ENCODE results near the gene BBC3.
"Not testable (repeated sequence)": the region's sequence is repeated elsewhere in the genome, so short reads cannot be mapped to it uniquely, and the experiment has no call there.

BBC3 gene

GRCh38 chr19:47257411-47258169 lies 26.6 kb upstream of the BBC3 start:
- no peak for DNase-seq

- DNase-seq = peak; percentile 99
These were observed 25.9 kb upstream of the BBC3 start for GRCh38 chr19:47256693-47257410.

- DNase-seq = peak; percentile 96
These were observed 25.1 kb upstream of the BBC3 start, which contains the start of gene CCDC9 for GRCh38 chr19:47255879-47256692. TSS of gene CCDC9 (plus strand) at chr19:47256525. CDS start at chr19:47258401, 1,876 bp downstream.

- no peak for DNase-seq
These were observed 23.0 kb upstream of the BBC3 start for GRCh38 chr19:47253970-47254369.

GRCh38 chr19:47253467-47253881 lies 22.5 kb upstream of the BBC3 start:
- DNase-seq = peak; percentile 93

GRCh38 chr19:47253016-47253415 lies 22.0 kb upstream of the BBC3 start:
- DNase-seq = not testable (repeated sequence)

- peak; percentile 75 for DNase-seq
These were observed 16.4 kb upstream of the BBC3 start for GRCh38 chr19:47247308-47247990.

GRCh38 chr19:47243776-47244547 lies 13.0 kb upstream of the BBC3 start:
- peak; percentile 98 for DNase-seq

- no peak for DNase-seq
These were observed 12.4 kb upstream of the BBC3 start for GRCh38 chr19:47243364-47243775.

- no peak for DNase-seq
These were observed 11.0 kb upstream of the BBC3 start for GRCh38 chr19:47241919-47242577.

GRCh38 chr19:47240996-47241918 lies 10.3 kb upstream of the BBC3 start:
- peak; percentile 77 for DNase-seq

- DNase-seq = no peak
These were observed 9.6 kb upstream of the BBC3 start for GRCh38 chr19:47240556-47240955.

GRCh38 chr19:47239610-47240296 lies 8.8 kb upstream of the BBC3 start:
- DNase-seq = peak; percentile 67

GRCh38 chr19:47239152-47239551 lies 8.2 kb upstream of the BBC3 start:
- DNase-seq = no peak

- DNase-seq = no peak
These were observed 5.2 kb upstream of the BBC3 start for GRCh38 chr19:47236072-47236675.

- peak; percentile 88 for DNase-seq
These were observed 1.6 kb upstream of the BBC3 start for GRCh38 chr19:47232422-47233211.

GRCh38 chr19:47231215-47232054 lies 436 bp upstream of the BBC3 start:
- DNase-seq = peak; percentile 86

Measured in EL (cell line).